ENCODE data around the gene GPC5. TPM values are rescaled to one million over a fixed set of nuclear protein-coding genes. Genes with fewer than 3 reads are reported as not detected.

GPC5 gene
- total RNA-seq, 1 donor from 2014 or later, result 0.24 TPM

DNA sequence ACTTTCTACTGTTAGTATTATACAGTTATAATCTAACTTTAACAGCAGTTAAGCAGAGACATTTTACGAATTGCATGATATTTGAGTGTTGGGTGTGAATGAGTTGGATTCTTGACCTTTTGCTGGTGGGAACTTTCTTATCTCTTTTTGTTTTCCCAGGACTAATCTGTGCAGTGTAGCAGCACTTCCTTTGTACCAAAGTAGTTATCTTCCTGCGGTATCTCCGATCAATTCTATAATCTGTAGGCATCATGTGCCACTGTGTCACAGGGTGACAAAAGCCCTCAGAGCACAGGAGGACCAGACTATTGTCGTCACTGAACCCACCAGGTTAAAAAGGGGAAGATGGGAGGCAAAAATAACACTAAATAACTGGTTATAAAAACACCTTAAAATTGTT, 823.5 kb downstream of the GPC5 start:
- H3K4me1 Mint-ChIP-seq, result no peaks in the 10 kb centered on the region
- no peaks in the 10 kb centered on the region for H3K36me3 Mint-ChIP-seq (ENCODE audit: low read depth)
- CTCF ChIA-PET, result no interaction called here
- TF ChIP-seq, protein P1, sequence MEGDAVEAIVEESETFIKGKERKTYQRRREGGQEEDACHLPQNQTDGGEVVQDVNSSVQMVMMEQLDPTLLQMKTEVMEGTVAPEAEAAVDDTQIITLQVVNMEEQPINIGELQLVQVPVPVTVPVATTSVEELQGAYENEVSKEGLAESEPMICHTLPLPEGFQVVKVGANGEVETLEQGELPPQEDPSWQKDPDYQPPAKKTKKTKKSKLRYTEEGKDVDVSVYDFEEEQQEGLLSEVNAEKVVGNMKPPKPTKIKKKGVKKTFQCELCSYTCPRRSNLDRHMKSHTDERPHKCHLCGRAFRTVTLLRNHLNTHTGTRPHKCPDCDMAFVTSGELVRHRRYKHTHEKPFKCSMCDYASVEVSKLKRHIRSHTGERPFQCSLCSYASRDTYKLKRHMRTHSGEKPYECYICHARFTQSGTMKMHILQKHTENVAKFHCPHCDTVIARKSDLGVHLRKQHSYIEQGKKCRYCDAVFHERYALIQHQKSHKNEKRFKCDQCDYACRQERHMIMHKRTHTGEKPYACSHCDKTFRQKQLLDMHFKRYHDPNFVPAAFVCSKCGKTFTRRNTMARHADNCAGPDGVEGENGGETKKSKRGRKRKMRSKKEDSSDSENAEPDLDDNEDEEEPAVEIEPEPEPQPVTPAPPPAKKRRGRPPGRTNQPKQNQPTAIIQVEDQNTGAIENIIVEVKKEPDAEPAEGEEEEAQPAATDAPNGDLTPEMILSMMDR (IDR thresholded peaks at IDR 0.05), result no peak
- ATAC-seq (ENCODE audit: low read depth), result no peak
- no peak for DNase-seq
- H3K9me3 Mint-ChIP-seq, result peaks cover 9% of the 10 kb centered on the region
- no peak overlapping the region for H3K4me3 Mint-ChIP-seq
- intact Hi-C loops (cut with micrococcal nuclease), result no loop called here
- no peaks in the 10 kb centered on the region for H3K27me3 Mint-ChIP-seq
- POLR2A ChIA-PET, result no interaction called here
- H3K27ac Mint-ChIP-seq, result no peak overlapping the region

DNA sequence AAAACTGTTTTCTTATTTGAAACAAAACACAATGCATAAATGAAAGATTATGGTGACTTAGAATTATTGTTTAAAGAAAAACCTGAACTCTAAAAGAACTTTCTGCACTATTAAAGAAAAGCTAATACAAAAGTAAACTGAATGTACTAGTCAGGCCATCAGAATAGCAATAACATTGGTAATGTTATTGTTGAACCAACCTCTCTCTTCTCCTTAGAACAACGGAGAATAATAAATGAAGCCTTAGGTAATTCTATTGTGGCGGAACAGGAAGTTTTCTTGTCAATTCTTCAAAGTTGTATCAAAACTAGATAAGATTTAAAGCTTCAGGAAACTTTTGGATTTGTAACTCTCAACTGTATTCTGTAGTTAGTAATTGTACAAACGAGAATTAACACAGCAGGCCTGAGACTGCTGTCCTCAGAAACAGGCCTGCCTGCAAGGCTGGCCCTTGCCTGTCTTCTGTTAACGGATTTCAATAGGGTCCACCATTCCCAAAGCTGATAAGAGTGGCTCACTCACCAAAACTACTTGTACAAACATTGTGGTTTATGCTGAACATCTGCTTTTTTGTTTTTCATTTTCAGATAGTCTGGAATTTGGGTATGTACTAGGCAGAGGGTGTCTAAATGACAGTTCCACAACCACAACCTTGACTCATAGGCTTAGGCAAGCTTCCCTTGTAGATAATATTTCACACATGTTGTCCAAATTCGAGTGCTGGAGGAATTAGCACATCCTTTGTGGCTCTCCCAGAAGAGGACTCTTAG, 825.8 kb downstream of the GPC5 start:
- intact Hi-C loops (cut with micrococcal nuclease), result no loop called here
- TF ChIP-seq, protein P1 (IDR thresholded peaks at IDR 0.05), result no peak

DNA sequence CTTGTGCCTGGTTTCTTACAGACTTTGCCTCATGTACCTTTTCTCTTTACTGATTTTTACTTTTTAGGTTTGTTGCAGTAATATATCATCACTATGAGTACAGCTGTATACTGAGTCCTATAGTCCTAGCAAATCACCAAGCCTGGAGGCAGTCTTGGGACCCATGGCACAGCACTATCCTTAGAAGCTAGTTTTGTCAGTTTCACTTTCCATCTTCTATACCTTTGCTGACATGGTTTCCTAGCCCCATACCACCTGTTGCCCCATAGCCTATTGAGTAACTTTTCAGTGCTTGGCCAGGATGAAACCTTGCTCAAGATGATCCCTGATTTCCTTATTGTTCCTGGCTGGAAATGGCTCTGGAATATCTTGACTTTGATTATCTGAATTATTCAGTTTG, 826.4 kb downstream of the GPC5 start:
- no peaks in the 10 kb centered on the region for H3K36me3 Mint-ChIP-seq (ENCODE audit: low read depth)
- peaks cover 5% of the 10 kb centered on the region for H3K9me3 Mint-ChIP-seq
- no peak for ATAC-seq (ENCODE audit: low read depth)
- no peak for DNase-seq
- intact Hi-C loops (cut with micrococcal nuclease), result no loop called here
- H3K27ac Mint-ChIP-seq, result no peak overlapping the region
- H3K4me3 Mint-ChIP-seq, result no peak overlapping the region
- POLR2A ChIA-PET, result no interaction called here
- no peaks in the 10 kb centered on the region for H3K27me3 Mint-ChIP-seq
- no peaks in the 10 kb centered on the region for H3K4me1 Mint-ChIP-seq
- TF ChIP-seq, protein P1 (IDR thresholded peaks at IDR 0.05), result no peak
- CTCF ChIA-PET, result no interaction called here

More for the DNA sequence above, 825.8 kb downstream of the GPC5 start:
- ChIA-PET POLR2A (no interaction called here), CTCF (no interaction called here)
- DNase-seq (no peak), ATAC-seq (ENCODE audit: low read depth) (no peak)
- no peaks in the 10 kb centered on the region for H3K27me3 Mint-ChIP-seq
- H3K27ac Mint-ChIP-seq, result no peak overlapping the region
- H3K4me1 Mint-ChIP-seq, result no peaks in the 10 kb centered on the region
- peaks cover 6% of the 10 kb centered on the region for H3K9me3 Mint-ChIP-seq
- H3K36me3 Mint-ChIP-seq (ENCODE audit: low read depth), result no peaks in the 10 kb centered on the region
- no peak overlapping the region for H3K4me3 Mint-ChIP-seq

DNA sequence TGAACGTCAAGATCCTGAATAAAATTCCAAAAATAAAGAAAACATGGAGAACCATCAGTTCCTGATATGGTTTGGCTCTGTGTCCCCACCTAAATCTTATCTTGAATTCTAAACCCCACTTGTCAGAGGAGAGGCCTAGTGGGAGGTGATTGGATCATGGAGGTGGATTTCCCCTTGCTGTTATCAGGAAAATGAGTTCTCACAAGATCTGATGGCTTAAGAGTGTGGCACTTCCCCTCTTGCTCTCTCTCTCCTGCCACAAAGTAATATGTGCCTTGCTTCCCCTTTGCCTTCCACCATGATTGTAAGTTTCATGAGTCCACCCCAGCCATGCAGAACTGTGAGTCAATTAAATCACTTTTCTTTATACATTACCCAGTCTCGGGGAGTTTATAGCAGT, 827.4 kb downstream of the GPC5 start:
- TF ChIP-seq, protein P1 (IDR thresholded peaks at IDR 0.05), result no peak
- POLR2A ChIA-PET, result no interaction called here

DNA sequence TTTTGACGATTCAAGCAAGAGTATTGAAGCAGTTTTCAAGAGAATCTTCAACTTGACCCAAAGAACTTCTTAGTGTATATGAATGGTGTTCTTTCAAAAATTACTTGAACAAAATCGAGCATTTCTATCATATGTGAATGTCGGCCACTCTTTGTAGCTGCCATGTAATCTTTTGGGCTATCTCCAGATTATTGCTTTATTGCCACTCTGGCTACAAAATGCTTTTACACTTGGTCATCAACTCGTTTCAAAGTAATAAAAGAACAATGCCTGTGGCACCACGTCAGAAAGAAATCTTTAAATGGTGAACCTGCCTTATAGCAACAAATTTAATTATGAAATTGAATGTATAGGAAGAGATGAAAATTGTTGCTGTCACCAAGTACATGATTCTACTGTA, 834.5 kb downstream of the GPC5 start:
- ChIA-PET POLR2A (no interaction called here), CTCF (no interaction called here)
- TF ChIP-seq, protein P1 (IDR thresholded peaks at IDR 0.05), result no peak
- Mint-ChIP-seq H3K27me3 (no peaks in the 10 kb centered on the region), H3K36me3 (ENCODE audit: low read depth) (no peaks in the 10 kb centered on the region), H3K9me3 (peaks cover 1% of the 10 kb centered on the region), H3K4me3 (no peak overlapping the region), H3K27ac (no peak overlapping the region), H3K4me1 (no peaks in the 10 kb centered on the region)
- intact Hi-C loops (cut with micrococcal nuclease), result no loop called here
- no peak for DNase-seq
- no peak for ATAC-seq (ENCODE audit: low read depth)

More for the DNA sequence above, 827.4 kb downstream of the GPC5 start:
- no peak overlapping the region for H3K4me3 Mint-ChIP-seq
- DNase-seq (no peak), ATAC-seq (ENCODE audit: low read depth) (no peak)
- CTCF ChIA-PET, result no interaction called here
- intact Hi-C loops (cut with micrococcal nuclease), result no loop called here
- H3K9me3 Mint-ChIP-seq, result peaks cover 5% of the 10 kb centered on the region
- no peaks in the 10 kb centered on the region for H3K36me3 Mint-ChIP-seq (ENCODE audit: low read depth)
- no peaks in the 10 kb centered on the region for H3K27me3 Mint-ChIP-seq
- no peak overlapping the region for H3K27ac Mint-ChIP-seq
- no peaks in the 10 kb centered on the region for H3K4me1 Mint-ChIP-seq
